Cardiac fibroblast (primary cell): ENCODE results near the gene CSMD2.

Experiments used
- DNase-seq, 2 donors: peaks; one replicate each; pipeline versions ENCODE4 v3.0.0 to v3.0.0-alpha.2; 2010; ENCODE audit warnings: low read depth in 2 of 2
- H3K4me3 ChIP-seq, 2 donors: replicated peaks in 1 of 2; 1 replicate in 1 of 2; 2 replicates in 1 of 2; pipeline ENCODE4 v1.5.1; 2011; ENCODE audit warnings: low read depth in 2 of 2, low read length in 2 of 2, mild to moderate bottlenecking in 2 of 2, moderate library complexity in 1 of 2
- TF ChIP-seq, protein P1 (sequence below): IDR thresholded peaks from one replicate; pipeline ENCODE4 v1.5.1; 2011; ENCODE audit warnings: low read depth, mild to moderate bottlenecking, low read length, inconsistent platforms

Gene CSMD2

DNA sequence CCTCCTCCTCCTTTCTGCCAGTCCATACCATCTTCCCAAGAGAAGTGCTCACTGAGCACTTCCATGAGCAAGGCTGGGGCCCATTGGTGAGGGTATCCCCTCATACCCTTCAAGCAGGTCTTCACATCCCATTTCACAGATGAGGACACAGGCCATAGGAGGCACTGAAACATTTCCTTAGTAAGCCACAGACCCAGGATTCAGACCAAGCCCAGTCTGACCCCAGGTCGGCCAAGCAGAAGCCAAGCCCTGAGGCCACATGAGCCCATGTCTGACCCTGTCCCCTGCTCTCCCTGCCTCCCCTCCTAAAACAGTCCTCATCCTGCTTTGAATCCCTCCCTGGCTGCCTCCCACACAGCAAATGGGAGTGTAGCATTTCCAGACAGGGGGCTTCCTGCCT is 546.4 kb downstream of the CSMD2 start:
- DNase-seq = no peak

DNA sequence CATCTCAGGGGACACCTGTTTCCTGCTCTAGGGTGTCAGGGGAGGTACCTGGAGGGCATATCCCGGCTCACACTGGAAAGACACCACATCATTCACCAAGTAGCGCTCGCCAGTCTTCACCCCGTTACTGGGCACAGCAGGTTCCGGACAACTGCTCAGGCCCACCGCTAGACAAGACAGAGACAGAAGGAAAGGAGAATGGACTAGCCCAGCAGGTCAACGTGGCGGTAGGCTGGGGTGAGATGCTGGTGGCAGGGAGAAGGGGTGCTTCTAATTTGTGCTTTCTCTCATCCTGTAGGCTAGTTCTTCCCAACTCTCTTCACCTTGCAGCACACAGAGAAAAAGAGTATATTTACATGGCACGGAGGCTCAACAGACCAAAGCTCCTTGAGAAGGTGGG is 547.6 kb downstream of the CSMD2 start:
- TF ChIP-seq, protein P1, sequence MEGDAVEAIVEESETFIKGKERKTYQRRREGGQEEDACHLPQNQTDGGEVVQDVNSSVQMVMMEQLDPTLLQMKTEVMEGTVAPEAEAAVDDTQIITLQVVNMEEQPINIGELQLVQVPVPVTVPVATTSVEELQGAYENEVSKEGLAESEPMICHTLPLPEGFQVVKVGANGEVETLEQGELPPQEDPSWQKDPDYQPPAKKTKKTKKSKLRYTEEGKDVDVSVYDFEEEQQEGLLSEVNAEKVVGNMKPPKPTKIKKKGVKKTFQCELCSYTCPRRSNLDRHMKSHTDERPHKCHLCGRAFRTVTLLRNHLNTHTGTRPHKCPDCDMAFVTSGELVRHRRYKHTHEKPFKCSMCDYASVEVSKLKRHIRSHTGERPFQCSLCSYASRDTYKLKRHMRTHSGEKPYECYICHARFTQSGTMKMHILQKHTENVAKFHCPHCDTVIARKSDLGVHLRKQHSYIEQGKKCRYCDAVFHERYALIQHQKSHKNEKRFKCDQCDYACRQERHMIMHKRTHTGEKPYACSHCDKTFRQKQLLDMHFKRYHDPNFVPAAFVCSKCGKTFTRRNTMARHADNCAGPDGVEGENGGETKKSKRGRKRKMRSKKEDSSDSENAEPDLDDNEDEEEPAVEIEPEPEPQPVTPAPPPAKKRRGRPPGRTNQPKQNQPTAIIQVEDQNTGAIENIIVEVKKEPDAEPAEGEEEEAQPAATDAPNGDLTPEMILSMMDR = no peak
- H3K4me3 ChIP-seq = no peak overlapping the region
- no peak for DNase-seq

More for the DNA sequence above, 546.4 kb downstream of the CSMD2 start:
- TF ChIP-seq, protein P1 = no peak
- no peak overlapping the region for H3K4me3 ChIP-seq

DNA sequence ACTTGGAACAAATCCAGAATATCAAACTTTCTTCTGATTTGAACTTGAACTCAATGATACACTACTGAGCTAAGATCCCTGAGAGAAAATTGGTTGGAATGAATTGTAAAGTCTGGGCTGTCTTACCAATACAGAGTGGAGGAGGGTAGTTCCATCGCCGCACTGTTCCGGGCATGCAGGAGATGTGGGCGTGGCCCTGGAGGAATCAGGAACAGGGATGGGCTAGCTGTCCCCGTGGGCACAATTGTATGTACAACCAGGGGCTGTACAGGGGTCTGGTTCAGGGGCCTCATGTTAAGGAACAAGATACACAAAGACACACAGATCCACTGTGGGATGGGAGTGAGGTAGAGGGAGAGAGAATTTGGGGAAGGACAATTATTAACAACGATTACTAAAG is 548.2 kb downstream of the CSMD2 start:
- TF ChIP-seq, protein P1 = no peak
- no peak for DNase-seq
- no peak overlapping the region for H3K4me3 ChIP-seq

DNA sequence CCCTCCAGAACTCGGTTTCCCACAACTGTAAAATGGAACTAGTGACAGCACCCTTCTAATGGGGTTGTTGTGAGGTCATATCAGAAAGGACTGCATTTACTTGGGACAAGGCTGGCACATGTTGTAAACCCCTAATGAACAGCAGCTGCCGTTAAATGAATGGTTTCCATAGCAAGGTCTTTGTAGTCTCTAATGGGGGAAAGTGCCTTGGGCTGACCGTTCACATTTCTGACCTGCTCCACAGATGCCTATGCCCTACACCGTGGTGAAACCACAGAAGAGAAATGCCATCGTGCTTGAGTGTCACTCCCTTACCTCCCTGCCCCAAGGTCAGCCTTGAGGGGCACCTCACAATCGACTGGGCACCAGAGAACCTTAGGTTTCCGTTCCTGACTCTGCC is 549.5 kb downstream of the CSMD2 start:
- no peak overlapping the region for H3K4me3 ChIP-seq
- DNase-seq = no peak
- TF ChIP-seq, protein P1 = no peak

DNA sequence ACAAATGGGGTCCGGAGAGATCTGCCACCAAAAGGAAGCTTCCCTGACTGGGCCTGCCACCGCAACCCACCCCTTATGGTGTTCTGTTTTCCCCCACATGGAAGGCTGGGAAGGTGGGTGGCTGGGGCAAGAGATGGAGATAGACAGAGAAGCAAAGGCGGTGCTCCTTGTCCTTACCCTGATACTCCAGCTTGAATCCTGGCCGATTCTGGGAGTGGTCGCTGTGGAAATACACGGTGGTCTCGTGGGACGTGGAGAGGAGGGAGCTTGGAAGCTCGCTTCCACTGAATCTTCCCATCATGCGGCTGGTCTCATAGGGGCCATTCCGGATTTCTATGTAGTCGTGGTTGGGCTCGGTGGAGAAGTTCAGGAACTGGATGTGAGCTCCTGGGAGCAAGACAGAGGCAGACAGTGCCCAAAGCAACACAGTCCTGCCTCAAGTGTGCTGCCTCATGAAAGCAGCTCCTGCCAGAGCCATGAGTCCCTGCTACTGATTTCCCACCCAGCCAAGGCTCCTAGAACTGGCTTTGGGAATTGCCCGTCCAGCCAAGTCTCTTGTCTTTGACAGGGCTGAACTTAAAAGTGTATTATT is 554.1 kb downstream of the CSMD2 start:
- no peak overlapping the region for H3K4me3 ChIP-seq
- TF ChIP-seq, protein P1 = no peak
- DNase-seq = no peak

DNA sequence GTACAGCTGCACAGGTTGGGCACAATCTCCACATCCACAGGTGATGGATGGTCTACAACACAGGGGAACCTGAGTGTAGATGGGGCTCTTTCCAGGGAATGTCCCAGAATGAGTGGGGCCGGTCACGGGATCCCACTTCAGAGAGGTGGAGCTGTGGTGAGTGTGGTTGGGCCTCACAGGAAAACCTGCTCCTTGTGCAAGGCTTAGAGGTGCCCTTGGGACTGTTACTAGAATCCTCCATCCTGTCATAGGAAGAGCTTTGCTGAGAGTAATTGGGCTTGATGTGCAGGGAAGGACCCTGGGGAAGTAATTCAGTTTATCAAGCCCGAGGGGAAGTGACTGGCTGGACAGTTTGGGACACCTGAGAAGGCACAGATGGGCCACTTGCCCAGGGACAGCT is 554.6 kb downstream of the CSMD2 start:
- H3K4me3 ChIP-seq = no peak overlapping the region
- TF ChIP-seq, protein P1 = no peak
- DNase-seq = no peak

DNA sequence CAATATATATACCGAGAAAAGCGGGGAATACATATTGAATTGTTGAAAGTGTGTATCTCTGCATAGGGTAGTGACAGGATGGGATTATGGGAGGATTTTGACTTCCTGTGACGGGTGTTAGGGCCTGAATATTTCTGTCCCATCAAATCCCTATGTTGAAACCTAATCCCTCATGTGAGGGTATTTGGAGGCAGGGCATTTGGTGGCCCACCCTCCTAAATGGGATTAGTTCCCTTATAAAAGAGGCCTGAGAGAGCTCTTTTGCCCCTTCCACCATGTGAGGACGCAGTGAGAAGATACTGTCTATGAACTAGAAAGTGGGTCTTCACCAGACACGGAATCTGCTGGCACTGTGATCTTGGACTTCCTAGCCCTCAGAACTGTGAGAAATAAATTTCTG is 555.3 kb downstream of the CSMD2 start:
- no peak overlapping the region for H3K4me3 ChIP-seq
- TF ChIP-seq, protein P1 = no peak
- no peak for DNase-seq
